ENCODE data around the gene STX18. TPM values are rescaled to one million over a fixed set of nuclear protein-coding genes. Genes with fewer than 3 reads are reported as not detected.

Gene STX18
- total RNA-seq, 4 donors from 2014 or later = 17.8 to 25.4 (median 23.4) TPM

DNA sequence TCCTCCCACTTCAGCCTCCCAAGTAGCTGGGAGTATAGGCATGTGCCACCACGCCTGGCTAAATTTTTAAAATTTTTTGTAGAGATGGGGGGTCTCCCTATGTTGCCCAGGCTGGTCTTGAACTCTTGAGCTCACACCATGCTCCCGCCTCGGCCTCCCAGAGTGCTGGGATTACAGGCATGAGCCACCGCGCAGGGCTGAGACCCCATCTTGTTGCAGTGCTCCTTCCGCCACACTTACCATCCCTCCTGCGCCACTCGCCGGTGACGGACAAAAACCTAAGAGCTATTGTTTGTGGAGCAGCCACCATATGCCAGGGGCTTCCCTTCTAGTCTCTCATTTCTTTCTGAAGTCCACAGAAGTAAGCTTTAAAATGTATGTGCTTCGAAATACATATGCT, 120.5 kb downstream of the STX18 start:
- Histone ChIP-seq H3K36me3 (peaks cover 0 to 100% of the 10 kb centered on the region in 2 donors), H3K9me3 (no peaks in the 10 kb centered on the region), H3K27me3 (no peaks in the 10 kb centered on the region), H3K27ac (no peak overlapping the region), H3K4me1 (no peaks in the 10 kb centered on the region), H3K4me3 (no peak overlapping the region)
- TF ChIP-seq POLR2A (IDR thresholded peaks at IDR 0.05) (no peak), POLR2AphosphoS5 (IDR thresholded peaks at IDR 0.05) (no peak), EP300 (IDR thresholded peaks at IDR 0.05) (no peak)
- TF ChIP-seq, protein P1, sequence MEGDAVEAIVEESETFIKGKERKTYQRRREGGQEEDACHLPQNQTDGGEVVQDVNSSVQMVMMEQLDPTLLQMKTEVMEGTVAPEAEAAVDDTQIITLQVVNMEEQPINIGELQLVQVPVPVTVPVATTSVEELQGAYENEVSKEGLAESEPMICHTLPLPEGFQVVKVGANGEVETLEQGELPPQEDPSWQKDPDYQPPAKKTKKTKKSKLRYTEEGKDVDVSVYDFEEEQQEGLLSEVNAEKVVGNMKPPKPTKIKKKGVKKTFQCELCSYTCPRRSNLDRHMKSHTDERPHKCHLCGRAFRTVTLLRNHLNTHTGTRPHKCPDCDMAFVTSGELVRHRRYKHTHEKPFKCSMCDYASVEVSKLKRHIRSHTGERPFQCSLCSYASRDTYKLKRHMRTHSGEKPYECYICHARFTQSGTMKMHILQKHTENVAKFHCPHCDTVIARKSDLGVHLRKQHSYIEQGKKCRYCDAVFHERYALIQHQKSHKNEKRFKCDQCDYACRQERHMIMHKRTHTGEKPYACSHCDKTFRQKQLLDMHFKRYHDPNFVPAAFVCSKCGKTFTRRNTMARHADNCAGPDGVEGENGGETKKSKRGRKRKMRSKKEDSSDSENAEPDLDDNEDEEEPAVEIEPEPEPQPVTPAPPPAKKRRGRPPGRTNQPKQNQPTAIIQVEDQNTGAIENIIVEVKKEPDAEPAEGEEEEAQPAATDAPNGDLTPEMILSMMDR (IDR thresholded peaks at IDR 0.05) = no peak
- no peak for ATAC-seq
- 91 to 97% methylated on average over 4 to 10 of the region's 11 CpGs for WGBS, 2 donors (ENCODE audit: low coverage in 1 of 2)

DNA sequence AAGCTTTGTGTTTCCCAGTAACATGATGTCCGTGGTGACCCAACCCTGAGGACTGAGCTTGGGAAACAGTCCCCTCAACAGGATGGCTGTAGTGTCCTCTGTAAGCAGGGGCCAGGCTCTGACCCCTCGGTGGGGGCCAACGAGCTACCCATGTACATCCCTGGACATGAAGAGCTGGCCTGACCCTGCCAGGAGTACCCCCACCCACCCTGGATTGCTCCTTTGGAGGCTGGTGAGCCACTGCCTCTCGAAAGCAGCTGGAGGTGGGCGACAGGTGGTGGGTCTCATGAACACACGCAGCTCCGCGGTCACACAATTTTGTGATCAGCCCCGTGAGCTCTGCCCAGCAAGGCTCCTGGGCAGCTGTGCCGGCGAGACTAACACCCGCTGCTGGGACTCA, 121.4 kb downstream of the STX18 start:
- Histone ChIP-seq H3K36me3 (peaks cover 0 to 100% of the 10 kb centered on the region in 2 donors), H3K27me3 (no peaks in the 10 kb centered on the region), H3K27ac (no peak overlapping the region), H3K4me3 (no peak overlapping the region), H3K9me3 (no peaks in the 10 kb centered on the region), H3K4me1 (no peaks in the 10 kb centered on the region)
- no peak for TF ChIP-seq POLR2AphosphoS5 (IDR thresholded peaks at IDR 0.05)
- TF ChIP-seq EP300 (IDR thresholded peaks at IDR 0.05) = no peak
- no peak for ATAC-seq
- 94% methylated on average over 8 of the region's 12 CpGs; no CpG with 5 or more reads in 1 of the 2 donors for WGBS, 2 donors (ENCODE audit: low coverage in 1 of 2)

DNA sequence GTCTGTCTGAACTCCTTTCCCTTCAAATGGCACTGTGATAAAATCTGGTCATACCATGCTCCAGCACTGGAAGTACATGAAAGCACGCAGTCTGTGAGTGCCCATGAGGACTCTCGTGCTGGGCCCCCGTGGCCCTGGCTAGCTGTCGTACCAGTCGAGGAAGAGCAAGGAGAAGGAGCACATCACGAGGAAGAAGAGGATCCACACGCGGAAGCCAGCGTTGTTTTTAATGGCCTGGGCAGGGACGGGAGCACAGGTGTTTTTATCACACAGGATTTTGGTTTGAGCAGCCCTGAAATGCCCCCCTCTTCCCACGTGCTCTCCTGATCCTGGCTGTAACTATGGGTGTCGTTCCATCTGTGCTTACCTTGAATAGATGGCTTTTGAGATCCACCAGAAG, 122.0 kb downstream of the STX18 start:
- no peak overlapping the region for H3K27ac ChIP-seq
- H3K27me3 ChIP-seq = no peaks in the 10 kb centered on the region
- no peaks in the 10 kb centered on the region for H3K9me3 ChIP-seq
- no peak for ATAC-seq
- WGBS, 2 donors (ENCODE audit: low coverage in 1 of 2) = 84 to 91% methylated on average over 6 to 12 of the region's 12 CpGs
- no peak for TF ChIP-seq EP300 (IDR thresholded peaks at IDR 0.05)
- TF ChIP-seq POLR2AphosphoS5 (IDR thresholded peaks at IDR 0.05) = no peak
- no peaks in the 10 kb centered on the region for H3K4me1 ChIP-seq
- H3K36me3 ChIP-seq = peaks cover 0 to 98% of the 10 kb centered on the region in 2 donors
- H3K4me3 ChIP-seq = no peak overlapping the region

DNA sequence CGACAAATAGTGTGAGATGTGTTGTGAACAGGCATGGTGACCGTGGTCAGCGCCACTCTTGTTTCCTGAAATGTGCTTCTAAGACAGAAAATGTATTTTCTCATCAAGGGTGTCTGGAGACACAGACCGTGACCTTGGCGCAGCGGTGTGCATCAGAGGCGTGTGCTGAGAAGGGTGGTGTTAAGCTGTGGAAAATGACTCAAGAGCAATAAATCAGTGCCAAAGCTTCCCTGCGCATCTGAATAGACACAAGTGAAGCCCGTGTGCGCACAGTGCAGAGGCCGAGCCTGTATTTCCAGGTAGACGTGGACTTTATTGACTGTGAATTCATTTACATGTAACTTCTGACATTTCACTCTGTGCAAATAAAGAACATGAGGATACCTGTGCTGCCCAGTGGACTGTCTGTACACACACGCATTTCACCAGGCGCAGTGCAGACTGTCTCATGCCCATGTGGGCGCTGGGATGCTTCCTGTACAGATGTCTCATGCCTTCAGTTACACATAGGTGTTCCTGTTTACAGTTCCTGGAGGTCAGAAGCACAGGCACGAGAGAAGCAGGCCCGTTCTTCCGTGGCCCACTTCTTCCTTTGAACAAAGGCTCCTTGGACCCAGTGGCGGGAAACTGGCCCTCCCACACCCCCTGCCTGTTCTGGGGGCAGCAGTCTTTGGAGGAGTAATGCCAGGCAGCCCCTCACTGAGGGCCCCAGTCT, 123.0 kb downstream of the STX18 start:
- H3K4me1 ChIP-seq = no peaks in the 10 kb centered on the region
- no peaks in the 10 kb centered on the region for H3K9me3 ChIP-seq
- no peak overlapping the region for H3K4me3 ChIP-seq
- H3K27me3 ChIP-seq = no peaks in the 10 kb centered on the region
- TF ChIP-seq, protein P1 (IDR thresholded peaks at IDR 0.05) = no peak
- TF ChIP-seq EP300 (IDR thresholded peaks at IDR 0.05) (no peak), POLR2A (IDR thresholded peaks at IDR 0.05) (no peak), POLR2AphosphoS5 (IDR thresholded peaks at IDR 0.05) (no peak)
- no peak for ATAC-seq
- H3K36me3 ChIP-seq = peaks cover 0 to 88% of the 10 kb centered on the region in 2 donors
- no peak overlapping the region for H3K27ac ChIP-seq
- 88 to 92% methylated on average over 9 to 15 of the region's 19 CpGs for WGBS, 2 donors (ENCODE audit: low coverage in 1 of 2)

DNA sequence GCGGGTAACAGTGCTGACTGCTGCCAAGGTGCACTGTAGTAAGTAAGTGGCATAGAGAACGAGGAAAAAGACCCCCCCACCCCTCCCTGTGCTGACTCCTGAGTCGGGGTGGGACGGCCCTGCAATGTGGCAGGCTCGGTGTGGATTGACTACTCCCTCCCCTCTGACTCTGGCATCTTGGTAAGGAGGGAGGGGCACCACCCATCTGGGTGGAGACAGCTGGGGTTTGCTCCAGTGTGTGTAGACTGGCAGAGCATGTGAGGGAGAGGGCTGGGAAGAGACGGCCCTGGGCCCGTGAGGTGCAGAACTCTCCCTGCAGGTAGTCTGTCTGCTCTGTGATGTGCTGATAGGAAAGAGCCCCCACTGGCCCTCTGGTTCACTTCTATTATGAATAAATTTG, 124.0 kb downstream of the STX18 start:
- no peaks in the 10 kb centered on the region for H3K4me1 ChIP-seq
- H3K4me3 ChIP-seq = no peak overlapping the region
- ATAC-seq = no peak
- no peaks in the 10 kb centered on the region for H3K27me3 ChIP-seq
- no peak overlapping the region for H3K27ac ChIP-seq
- H3K36me3 ChIP-seq = peaks cover 0 to 78% of the 10 kb centered on the region in 2 donors
- 100% methylated on average over 1 of the region's 7 CpGs for WGBS, 2 donors (ENCODE audit: low coverage in 1 of 2)
- H3K9me3 ChIP-seq = no peaks in the 10 kb centered on the region
- no peak for TF ChIP-seq POLR2A (IDR thresholded peaks at IDR 0.05)
- no peak for TF ChIP-seq POLR2AphosphoS5 (IDR thresholded peaks at IDR 0.05)
- no peak for TF ChIP-seq EP300 (IDR thresholded peaks at IDR 0.05)
- TF ChIP-seq, protein P1 (IDR thresholded peaks at IDR 0.05) = no peak

DNA sequence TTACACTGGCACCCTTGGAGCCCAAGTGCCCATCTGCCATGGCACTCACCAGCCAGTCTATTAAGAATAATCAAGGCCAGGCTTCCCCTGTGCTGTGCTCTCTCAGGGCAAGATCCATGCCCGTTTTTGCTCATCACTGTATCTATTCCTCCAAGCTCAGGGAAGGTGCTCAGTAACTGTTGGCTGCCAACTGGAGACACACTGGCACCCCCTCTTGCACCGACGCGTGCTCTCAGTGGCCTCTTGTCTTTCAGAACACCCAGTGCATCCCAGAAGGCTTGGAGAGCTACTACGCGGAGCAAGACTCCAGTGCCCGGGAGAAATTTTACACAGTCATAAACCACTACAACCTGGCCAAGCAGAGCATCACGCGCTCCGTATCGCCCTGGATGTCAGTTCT, 124.9 kb downstream of the STX18 start:
- no peak for ATAC-seq
- TF ChIP-seq, protein P1 (IDR thresholded peaks at IDR 0.05) = no peak
- TF ChIP-seq EP300 (IDR thresholded peaks at IDR 0.05) (no peak), POLR2AphosphoS5 (IDR thresholded peaks at IDR 0.05) (no peak), POLR2A (IDR thresholded peaks at IDR 0.05) (no peak)
- Histone ChIP-seq H3K27ac (no peak overlapping the region), H3K27me3 (no peaks in the 10 kb centered on the region), H3K4me1 (no peaks in the 10 kb centered on the region), H3K36me3 (peaks cover 0 to 69% of the 10 kb centered on the region in 2 donors), H3K4me3 (no peak overlapping the region), H3K9me3 (no peaks in the 10 kb centered on the region)
- WGBS, 2 donors (ENCODE audit: low coverage in 1 of 2) = 88 to 94% methylated on average over 6 to 8 of the region's 11 CpGs
